ENCODE results near the gene OR6Y1.

OR6Y1 gene

GRCh38 chr1:158547533-158547932 lies 6.7 kb downstream of the OR6Y1 start:
- no peaks in the 10 kb centered on the region for H3K36me3 ChIP-seq (ENCODE audit: control insufficient read depth, insufficient read depth, low read length)
- H3K27me3 ChIP-seq (ENCODE audit: control insufficient read depth, insufficient read depth, low read length) = no peaks in the 10 kb centered on the region
- no peak overlapping the region for H3K4me3 ChIP-seq (ENCODE audit: low read length)
- H3K9me3 ChIP-seq (ENCODE audit: control insufficient read depth, low read length) = no peaks in the 10 kb centered on the region
- no peaks in the 10 kb centered on the region for H3K4me1 ChIP-seq (ENCODE audit: control insufficient read depth, insufficient read depth, low read length)
- no peak overlapping the region for H3K9ac ChIP-seq (ENCODE audit: low read length)

GRCh38 chr1:158537609-158538008 lies 16.6 kb downstream of the OR6Y1 start:
- Histone ChIP-seq H3K9ac (ENCODE audit: low read length) (no peak overlapping the region), H3K4me3 (ENCODE audit: low read length) (no peak overlapping the region), H3K36me3 (ENCODE audit: control insufficient read depth, insufficient read depth, low read length) (no peaks in the 10 kb centered on the region), H3K27me3 (ENCODE audit: control insufficient read depth, insufficient read depth, low read length) (no peaks in the 10 kb centered on the region), H3K9me3 (ENCODE audit: control insufficient read depth, low read length) (no peaks in the 10 kb centered on the region), H3K4me1 (ENCODE audit: control insufficient read depth, insufficient read depth, low read length) (no peaks in the 10 kb centered on the region)

GRCh38 chr1:158534496-158534895 lies 19.7 kb downstream of the OR6Y1 start:
- Histone ChIP-seq H3K27me3 (ENCODE audit: control insufficient read depth, insufficient read depth, low read length) (no peaks in the 10 kb centered on the region), H3K4me1 (ENCODE audit: control insufficient read depth, insufficient read depth, low read length) (no peaks in the 10 kb centered on the region), H3K36me3 (ENCODE audit: control insufficient read depth, insufficient read depth, low read length) (no peaks in the 10 kb centered on the region), H3K9me3 (ENCODE audit: control insufficient read depth, low read length) (no peaks in the 10 kb centered on the region), H3K9ac (ENCODE audit: low read length) (no peak overlapping the region), H3K4me3 (ENCODE audit: low read length) (no peak overlapping the region)

GRCh38 chr1:158527190-158527815 lies 26.9 kb downstream of the OR6Y1 start:
- Histone ChIP-seq H3K27me3 (ENCODE audit: control insufficient read depth, insufficient read depth, low read length) (no peaks in the 10 kb centered on the region), H3K4me1 (ENCODE audit: control insufficient read depth, insufficient read depth, low read length) (no peaks in the 10 kb centered on the region), H3K9ac (ENCODE audit: low read length) (no peak overlapping the region), H3K9me3 (ENCODE audit: control insufficient read depth, low read length) (no peaks in the 10 kb centered on the region), H3K36me3 (ENCODE audit: control insufficient read depth, insufficient read depth, low read length) (no peaks in the 10 kb centered on the region), H3K4me3 (ENCODE audit: low read length) (no peak overlapping the region)

GRCh38 chr1:158521666-158522058 lies 32.5 kb downstream of the OR6Y1 start:
- Histone ChIP-seq H3K4me3 (ENCODE audit: low read length) (no peak overlapping the region), H3K36me3 (ENCODE audit: control insufficient read depth, insufficient read depth, low read length) (no peaks in the 10 kb centered on the region), H3K9ac (ENCODE audit: low read length) (no peak overlapping the region), H3K4me1 (ENCODE audit: control insufficient read depth, insufficient read depth, low read length) (no peaks in the 10 kb centered on the region), H3K27me3 (ENCODE audit: control insufficient read depth, insufficient read depth, low read length) (no peaks in the 10 kb centered on the region), H3K9me3 (ENCODE audit: control insufficient read depth, low read length) (no peaks in the 10 kb centered on the region)

GRCh38 chr1:158520955-158521665 lies 33.1 kb downstream of the OR6Y1 start:
- Histone ChIP-seq H3K4me1 (ENCODE audit: control insufficient read depth, insufficient read depth, low read length) (no peaks in the 10 kb centered on the region), H3K36me3 (ENCODE audit: control insufficient read depth, insufficient read depth, low read length) (no peaks in the 10 kb centered on the region), H3K9ac (ENCODE audit: low read length) (no peak overlapping the region), H3K27me3 (ENCODE audit: control insufficient read depth, insufficient read depth, low read length) (no peaks in the 10 kb centered on the region), H3K4me3 (ENCODE audit: low read length) (no peak overlapping the region), H3K9me3 (ENCODE audit: control insufficient read depth, low read length) (no peaks in the 10 kb centered on the region)

GRCh38 chr1:158520021-158520420 lies 34.2 kb downstream of the OR6Y1 start:
- Histone ChIP-seq H3K4me3 (ENCODE audit: low read length) (no peak overlapping the region), H3K27me3 (ENCODE audit: control insufficient read depth, insufficient read depth, low read length) (no peaks in the 10 kb centered on the region), H3K9ac (ENCODE audit: low read length) (no peak overlapping the region), H3K4me1 (ENCODE audit: control insufficient read depth, insufficient read depth, low read length) (no peaks in the 10 kb centered on the region), H3K36me3 (ENCODE audit: control insufficient read depth, insufficient read depth, low read length) (no peaks in the 10 kb centered on the region), H3K9me3 (ENCODE audit: control insufficient read depth, low read length) (no peaks in the 10 kb centered on the region)

- Histone ChIP-seq H3K27me3 (ENCODE audit: control insufficient read depth, insufficient read depth, low read length) (no peaks in the 10 kb centered on the region), H3K9me3 (ENCODE audit: control insufficient read depth, low read length) (no peaks in the 10 kb centered on the region), H3K4me1 (ENCODE audit: control insufficient read depth, insufficient read depth, low read length) (no peaks in the 10 kb centered on the region), H3K9ac (ENCODE audit: low read length) (no peak overlapping the region), H3K4me3 (ENCODE audit: low read length) (no peak overlapping the region), H3K36me3 (ENCODE audit: control insufficient read depth, insufficient read depth, low read length) (no peaks in the 10 kb centered on the region)
Measured at GRCh38 chr1:158516966-158517365, 37.2 kb downstream of the OR6Y1 start.

- Histone ChIP-seq H3K4me1 (ENCODE audit: control insufficient read depth, insufficient read depth, low read length) (no peaks in the 10 kb centered on the region), H3K4me3 (ENCODE audit: low read length) (no peak overlapping the region), H3K9ac (ENCODE audit: low read length) (no peak overlapping the region), H3K36me3 (ENCODE audit: control insufficient read depth, insufficient read depth, low read length) (no peaks in the 10 kb centered on the region), H3K27me3 (ENCODE audit: control insufficient read depth, insufficient read depth, low read length) (no peaks in the 10 kb centered on the region), H3K9me3 (ENCODE audit: control insufficient read depth, low read length) (no peaks in the 10 kb centered on the region)
Measured at GRCh38 chr1:158509471-158510156, 44.6 kb downstream of the OR6Y1 start.

GRCh38 chr1:158507511-158507910 lies 46.7 kb downstream of the OR6Y1 start:
- no peaks in the 10 kb centered on the region for H3K27me3 ChIP-seq (ENCODE audit: control insufficient read depth, insufficient read depth, low read length)
- H3K9me3 ChIP-seq (ENCODE audit: control insufficient read depth, low read length) = no peaks in the 10 kb centered on the region
- no peaks in the 10 kb centered on the region for H3K4me1 ChIP-seq (ENCODE audit: control insufficient read depth, insufficient read depth, low read length)
- no peak overlapping the region for H3K9ac ChIP-seq (ENCODE audit: low read length)
- H3K4me3 ChIP-seq (ENCODE audit: low read length) = no peak overlapping the region
- no peaks in the 10 kb centered on the region for H3K36me3 ChIP-seq (ENCODE audit: control insufficient read depth, insufficient read depth, low read length)

- Histone ChIP-seq H3K27me3 (ENCODE audit: control insufficient read depth, insufficient read depth, low read length) (no peaks in the 10 kb centered on the region), H3K4me1 (ENCODE audit: control insufficient read depth, insufficient read depth, low read length) (no peaks in the 10 kb centered on the region), H3K4me3 (ENCODE audit: low read length) (no peak overlapping the region), H3K9ac (ENCODE audit: low read length) (no peak overlapping the region), H3K36me3 (ENCODE audit: control insufficient read depth, insufficient read depth, low read length) (no peaks in the 10 kb centered on the region), H3K9me3 (ENCODE audit: control insufficient read depth, low read length) (no peaks in the 10 kb centered on the region)
Measured at GRCh38 chr1:158506369-158506987, 47.7 kb downstream of the OR6Y1 start.

- H3K9me3 ChIP-seq (ENCODE audit: control insufficient read depth, low read length) = no peaks in the 10 kb centered on the region
- H3K4me1 ChIP-seq (ENCODE audit: control insufficient read depth, insufficient read depth, low read length) = no peaks in the 10 kb centered on the region
- H3K4me3 ChIP-seq (ENCODE audit: low read length) = no peak overlapping the region
- H3K9ac ChIP-seq (ENCODE audit: low read length) = no peak overlapping the region
- no peaks in the 10 kb centered on the region for H3K27me3 ChIP-seq (ENCODE audit: control insufficient read depth, insufficient read depth, low read length)
- H3K36me3 ChIP-seq (ENCODE audit: control insufficient read depth, insufficient read depth, low read length) = no peaks in the 10 kb centered on the region
Measured at GRCh38 chr1:158496374-158496773, 57.8 kb downstream of the OR6Y1 start.

All from mucosa of stomach (tissue), 1 donor.